IPS-NIHi7 (cell line): ENCODE data around the gene LY6G6D.

Source experiments
- DNase-seq: peaks from one replicate; pipeline ENCODE4 v3.0.0; 2012; ENCODE audit warnings: mixed read lengths; ENCODE audit errors: extremely low spot score

Gene LY6G6D

DNA sequence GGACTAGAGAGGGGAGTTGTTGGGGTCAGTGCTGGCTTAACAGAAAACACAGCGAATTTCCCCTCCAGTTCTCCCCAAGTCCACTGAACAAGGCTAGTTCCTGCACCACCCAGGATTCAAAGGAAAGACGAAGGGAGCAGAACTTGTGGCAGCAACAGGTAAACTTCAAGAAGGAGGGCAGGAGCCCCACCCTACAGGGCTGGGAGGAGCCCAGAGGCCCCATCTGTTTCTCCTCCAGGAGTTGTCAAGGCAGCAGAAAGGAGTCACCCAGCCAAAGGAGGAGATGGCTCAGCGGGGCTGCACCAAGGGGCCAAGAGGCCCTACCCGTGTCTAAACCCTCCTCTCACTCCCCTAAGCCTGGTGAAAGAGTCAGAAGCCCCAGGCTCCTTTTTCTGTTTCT lies 49.0 kb downstream of the LY6G6D start:
- no peak for DNase-seq

DNA sequence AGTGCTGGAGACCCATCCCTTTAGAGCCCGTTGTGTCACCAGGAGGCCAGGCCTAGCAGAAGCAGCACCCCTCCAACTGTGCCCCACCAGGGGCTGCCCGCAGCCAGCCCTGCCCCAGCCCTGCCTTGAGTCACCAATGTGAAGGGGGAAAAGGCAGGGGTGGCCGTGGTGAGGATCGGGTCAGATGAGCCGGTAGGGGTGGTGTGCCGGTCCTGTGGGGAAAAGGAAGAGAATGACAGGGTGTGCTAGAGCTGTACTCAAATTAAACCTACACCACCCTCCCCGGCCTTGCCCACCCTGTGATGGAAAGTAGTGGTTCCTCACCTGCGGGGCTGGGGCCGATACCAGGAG lies 50.4 kb downstream of the LY6G6D start:
- DNase-seq = no peak

DNA sequence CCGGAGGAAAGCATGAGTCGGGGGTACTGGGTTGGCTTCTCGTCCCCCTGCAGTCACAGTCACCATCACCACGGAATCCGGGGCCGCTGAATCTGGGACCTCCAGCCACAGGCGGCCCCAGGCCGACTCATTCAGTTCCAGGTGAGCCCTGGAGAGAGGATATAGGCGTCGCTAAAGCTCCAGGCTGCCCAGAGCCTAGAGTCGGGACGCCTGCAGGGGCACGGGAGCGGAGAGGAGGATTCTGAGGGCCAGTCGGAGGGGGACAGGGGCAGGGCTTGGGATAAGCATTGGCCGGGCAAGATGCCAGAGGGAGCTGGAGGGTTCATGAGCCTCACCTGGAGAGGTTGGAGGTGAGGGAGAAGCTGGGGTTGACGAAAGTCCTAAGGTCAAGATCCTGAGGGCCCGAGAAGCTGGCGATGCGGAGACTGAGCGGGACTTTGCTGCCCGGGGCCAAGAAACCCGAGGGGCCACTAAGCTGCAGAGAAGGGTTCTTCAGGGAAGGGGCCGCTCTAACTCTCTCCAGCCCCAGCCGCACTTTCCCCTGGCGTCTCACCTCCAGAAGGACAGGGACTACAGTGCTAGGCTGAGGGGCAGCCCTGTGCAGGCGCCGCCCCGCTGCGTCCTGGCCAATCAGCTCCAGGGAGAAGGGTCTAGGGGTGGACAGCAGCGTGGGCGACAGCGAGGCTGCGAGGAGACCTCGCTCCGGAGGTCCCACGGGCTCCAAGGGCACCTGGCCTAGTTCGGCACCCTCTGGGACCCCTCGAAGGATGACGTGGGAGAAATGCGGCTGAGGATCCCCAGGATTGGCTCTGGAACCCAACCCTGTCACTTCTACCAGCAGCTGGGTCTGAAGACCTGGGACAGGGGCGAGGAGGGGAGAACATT lies 51.0 kb downstream of the LY6G6D start:
- peak; percentile 93 for DNase-seq

DNA sequence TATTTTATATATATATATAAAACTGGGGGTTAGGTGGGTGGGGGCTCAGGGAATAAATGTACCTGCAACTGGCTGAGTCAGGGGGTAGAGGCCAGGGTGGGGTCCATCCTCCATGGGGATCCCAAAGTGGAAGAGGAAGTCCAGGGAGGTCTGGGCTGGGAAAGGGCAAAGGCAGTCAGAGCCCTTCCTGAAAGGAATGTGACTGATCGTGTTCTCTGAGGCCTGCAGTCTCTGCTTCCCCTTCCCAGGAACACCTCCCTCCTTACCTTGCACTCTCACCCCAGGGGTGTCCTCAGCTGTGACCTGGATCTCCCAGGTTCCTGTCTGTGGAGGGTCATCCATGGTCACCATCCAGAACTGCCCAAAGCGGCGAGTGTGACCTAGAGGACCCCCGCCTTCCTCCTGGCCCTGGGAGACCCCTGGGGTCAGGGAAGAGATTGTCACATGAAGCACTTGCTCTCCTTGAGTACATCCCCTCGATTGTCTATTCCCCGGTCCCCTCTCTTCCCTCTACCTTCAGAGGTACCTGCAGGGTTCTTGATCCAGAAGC lies 52.0 kb downstream of the LY6G6D start:
- DNase-seq = peak; percentile 26
